ENCODE data around the gene DENND11. TPM values are rescaled to one million over a fixed set of nuclear protein-coding genes. Genes with fewer than 3 reads are reported as not detected.

DENND11 gene
- polyA plus RNA-seq, 3 donors: 26.8 to 28.1 (median 27.3) TPM

Other genes with a start within 250 kb of the DENND11 start
- gene AGK, start 150.8 kb downstream of the DENND11 start, polyA plus RNA-seq (ENCODE audit: insufficient read length in 3 of 3): 10 to 100 TPM; 35.9 to 41.3 (median 38.8) TPM
- gene WEE2, start 6.2 kb upstream of the DENND11 start, polyA plus RNA-seq (ENCODE audit: insufficient read length in 3 of 3): under 1 TPM in 2 of 3 donors, not detected in 1; 0.19 to 0.35 TPM
- 100 to 1,000 TPM; 146 to 159 (median 149) TPM for gene SSBP1, start 36.2 kb upstream of the DENND11 start, polyA plus RNA-seq (ENCODE audit: insufficient read length in 3 of 3)
- under 1 TPM; 0.19 to 0.80 (median 0.51) TPM for gene TAS2R3, start 61.9 kb upstream of the DENND11 start, polyA plus RNA-seq (ENCODE audit: insufficient read length in 3 of 3)
- 1 to 10 TPM in 2 of 3 donors, under 1 TPM in 1; 0.92 to 1.2 (median 1.2) TPM for gene TAS2R4, start 74.5 kb upstream of the DENND11 start, polyA plus RNA-seq (ENCODE audit: insufficient read length in 3 of 3)
- 1 to 10 TPM; 1.4 to 2.2 (median 2.2) TPM for gene TAS2R5, start 88.1 kb upstream of the DENND11 start, polyA plus RNA-seq (ENCODE audit: insufficient read length in 3 of 3)
- under 1 TPM in 1 of 3 donors, not detected in 2; 0.08 TPM for gene PRSS37, start 139.3 kb upstream of the DENND11 start, polyA plus RNA-seq (ENCODE audit: insufficient read length in 3 of 3)
- gene OR9A4, start 214.2 kb upstream of the DENND11 start, polyA plus RNA-seq (ENCODE audit: insufficient read length in 3 of 3): not detected
- under 1 TPM; 0.14 to 0.26 (median 0.25) TPM for gene CLEC5A, start 244.8 kb upstream of the DENND11 start, polyA plus RNA-seq (ENCODE audit: insufficient read length in 3 of 3)